Measurements from ENCODE around the gene PSENEN.

PSENEN gene

GRCh38 chr19:35736913-35737886, 8.3 kb upstream of the PSENEN start:
- no peak; the same call in 1 of the 2 replicates for TF ChIP-seq CTCF (conservative IDR thresholded peaks at IDR 0.05; ENCODE audit: low read length)
- DNase-seq (ENCODE audit: low read depth): no peak
- no peak overlapping the region for H3K4me3 ChIP-seq (ENCODE audit: low read length)

GRCh38 chr19:35738021-35738886, 7.2 kb upstream of the PSENEN start:
- H3K4me3 ChIP-seq (ENCODE audit: low read length): no peak overlapping the region
- TF ChIP-seq CTCF (conservative IDR thresholded peaks at IDR 0.05; ENCODE audit: low read length): no peak
- DNase-seq (ENCODE audit: low read depth): no peak

DNA sequence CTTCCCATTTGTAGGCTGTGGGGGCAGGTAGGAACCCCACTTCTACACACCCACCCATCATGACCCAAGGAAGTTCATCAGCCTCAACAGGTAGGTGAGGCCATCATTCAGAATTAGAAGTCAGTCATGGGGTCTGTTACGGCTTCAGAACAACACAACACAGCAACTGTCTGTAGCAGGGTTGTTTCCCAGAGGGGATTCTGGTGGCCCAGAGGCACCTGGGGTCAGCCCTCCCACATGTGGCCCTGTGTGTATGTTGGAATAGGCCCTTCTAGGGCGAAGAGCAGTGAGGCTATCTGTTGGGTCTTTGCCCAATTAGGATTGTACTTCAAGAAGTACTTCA, 6.6 kb upstream of the PSENEN start:
- TF ChIP-seq CTCF (conservative IDR thresholded peaks at IDR 0.05; ENCODE audit: low read length): no peak
- no peak for DNase-seq (ENCODE audit: low read depth)
- H3K4me3 ChIP-seq (ENCODE audit: low read length): no peak overlapping the region

DNA sequence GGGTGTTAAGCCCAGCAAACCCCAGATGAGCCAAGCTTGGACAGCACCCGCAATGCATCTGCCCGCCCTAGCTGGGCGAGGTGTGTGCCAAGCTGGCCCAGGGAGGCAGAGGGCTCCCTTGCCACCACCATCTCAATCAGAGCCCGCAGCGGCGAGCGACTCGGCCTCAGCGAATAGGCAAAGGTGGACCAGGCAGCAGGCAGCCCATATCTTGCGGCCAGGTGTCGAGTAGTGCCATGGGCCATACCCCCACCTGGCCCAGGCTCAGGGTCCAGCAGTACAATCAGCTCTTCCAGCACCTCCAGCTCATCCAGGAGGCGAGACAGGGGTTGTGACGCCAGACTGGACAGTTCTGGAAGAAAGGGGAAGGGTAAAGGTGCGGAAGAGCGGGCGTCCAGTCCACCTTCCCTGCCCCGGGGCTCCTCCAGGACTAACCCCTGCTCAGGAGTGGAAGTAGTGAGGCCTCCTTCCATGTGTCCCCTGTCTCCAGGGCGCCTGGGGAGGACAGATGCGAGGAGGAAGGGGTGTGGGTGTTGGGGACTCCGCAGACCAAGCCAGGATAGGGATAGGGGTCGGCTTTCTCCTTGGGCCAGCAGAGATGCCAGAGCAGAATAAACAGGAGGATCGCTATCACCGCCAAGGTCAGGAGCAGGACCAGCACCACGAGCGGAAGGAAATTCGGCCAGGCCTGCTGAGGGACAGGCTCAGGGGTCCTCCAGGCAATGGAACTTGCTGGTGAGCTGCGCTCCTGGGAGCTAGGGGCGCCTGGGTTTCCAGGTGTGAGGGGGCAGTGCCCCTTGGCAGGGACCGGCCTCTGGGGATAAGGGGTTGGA, 6.0 kb upstream of the PSENEN start:
- no peak for TF ChIP-seq CTCF (conservative IDR thresholded peaks at IDR 0.05; ENCODE audit: low read length)
- H3K4me3 ChIP-seq (ENCODE audit: low read length): peak overlapping the region; percentile 67
- DNase-seq (ENCODE audit: low read depth): no peak

GRCh38 chr19:35740108-35740422, 5.4 kb upstream of the PSENEN start:
- no peak for DNase-seq (ENCODE audit: low read depth)
- TF ChIP-seq CTCF (conservative IDR thresholded peaks at IDR 0.05; ENCODE audit: low read length): no peak

GRCh38 chr19:35740423-35741202, 4.8 kb upstream of the PSENEN start:
- H3K4me3 ChIP-seq (ENCODE audit: low read length): peak overlapping the region; percentile 72
- TF ChIP-seq CTCF (conservative IDR thresholded peaks at IDR 0.05; ENCODE audit: low read length): peak; percentile 26
- peak; percentile 94 for DNase-seq (ENCODE audit: low read depth)

More at GRCh38 chr19:35740108-35740422, 5.4 kb upstream of the PSENEN start:
- H3K4me3 ChIP-seq (ENCODE audit: low read length): peak overlapping the region; percentile 67

All from AG10803 (cell line).